Inflammatory macrophage treated with lipopolysaccharide for 4 hours (primary cell): ENCODE data around the gene DOCK1.
A peak's percentile ranks its signal among the peaks of the same experiment; 100 is the strongest.

ENCODE experiments used
- DNase-seq: peaks from one replicate; pipeline ENCODE4 v3.0.0-alpha.2; 2020

Gene DOCK1

GRCh38 chr10:127013211-127013656, 108.0 kb downstream of the DOCK1 start:
- no peak for DNase-seq

GRCh38 chr10:127013691-127014473, 108.7 kb downstream of the DOCK1 start:
- no peak for DNase-seq

GRCh38 chr10:127014671-127015070, 109.4 kb downstream of the DOCK1 start:
- no peak for DNase-seq

GRCh38 chr10:127015373-127015772, 110.1 kb downstream of the DOCK1 start:
- DNase-seq: no peak

GRCh38 chr10:127016331-127016730, 111.1 kb downstream of the DOCK1 start:
- DNase-seq: no peak

GRCh38 chr10:127017541-127018297, 112.5 kb downstream of the DOCK1 start:
- DNase-seq: no peak

- DNase-seq: no peak
Measured at GRCh38 chr10:127018298-127018650, 113.0 kb downstream of the DOCK1 start.

- DNase-seq: no peak
Measured at GRCh38 chr10:127018766-127019165, 113.5 kb downstream of the DOCK1 start.

GRCh38 chr10:127020260-127020659, 115.0 kb downstream of the DOCK1 start:
- no peak for DNase-seq

GRCh38 chr10:127021801-127022200, 116.6 kb downstream of the DOCK1 start:
- no peak for DNase-seq

GRCh38 chr10:127024685-127025435, 119.6 kb downstream of the DOCK1 start:
- no peak for DNase-seq

GRCh38 chr10:127027786-127028185, 122.6 kb downstream of the DOCK1 start:
- DNase-seq: no peak

- DNase-seq: no peak
Measured at GRCh38 chr10:127028556-127028955, 123.3 kb downstream of the DOCK1 start.

- DNase-seq: no peak
Measured at GRCh38 chr10:127029061-127029460, 123.8 kb downstream of the DOCK1 start.

GRCh38 chr10:127033216-127034033, 128.2 kb downstream of the DOCK1 start:
- DNase-seq: no peak

GRCh38 chr10:127034034-127034633, 128.9 kb downstream of the DOCK1 start:
- DNase-seq: no peak

GRCh38 chr10:127034790-127035189, 129.6 kb downstream of the DOCK1 start:
- no peak for DNase-seq

- DNase-seq: no peak
Measured at GRCh38 chr10:127035827-127036226, 130.6 kb downstream of the DOCK1 start.

- DNase-seq: no peak
Measured at GRCh38 chr10:127036987-127037386, 131.8 kb downstream of the DOCK1 start.

GRCh38 chr10:127039435-127039834, 134.2 kb downstream of the DOCK1 start:
- no peak for DNase-seq

- DNase-seq: no peak
Measured at GRCh38 chr10:127040756-127041155, 135.5 kb downstream of the DOCK1 start.

GRCh38 chr10:127041552-127041951, 136.3 kb downstream of the DOCK1 start:
- DNase-seq: peak; percentile 19
